ENCODE results near the gene PRKCH. TPM values are rescaled to one million over a fixed set of nuclear protein-coding genes. Genes with fewer than 3 reads are reported as not detected.
A peak's percentile ranks its signal among the peaks of the same experiment; 100 is the strongest.

Gene PRKCH
- total and polyA plus RNA-seq, 8 donors: 35.2 to 48.8 (median 43.1) TPM

DNA sequence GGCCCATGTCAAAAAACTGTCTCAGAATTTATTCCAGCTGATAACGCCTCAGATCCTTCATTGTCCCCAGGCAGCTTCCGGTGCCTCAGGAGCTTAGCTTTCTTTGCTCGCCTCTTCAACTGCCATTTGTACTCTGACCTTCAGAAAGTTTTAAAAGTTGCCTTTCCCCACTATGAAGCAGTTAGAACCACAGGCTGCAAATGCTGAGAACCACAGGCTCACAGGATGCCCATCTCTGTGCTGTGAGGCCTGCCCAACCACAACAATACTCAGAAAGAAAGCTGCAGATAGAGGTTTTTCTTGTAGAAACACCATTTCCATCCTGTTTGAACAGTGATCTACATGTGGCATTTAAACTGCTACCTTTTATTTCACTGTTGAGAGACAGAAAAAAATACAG is 131.1 kb downstream of the PRKCH start:
- no peak overlapping the region for H3K27ac ChIP-seq
- TF ChIP-seq, protein P1, sequence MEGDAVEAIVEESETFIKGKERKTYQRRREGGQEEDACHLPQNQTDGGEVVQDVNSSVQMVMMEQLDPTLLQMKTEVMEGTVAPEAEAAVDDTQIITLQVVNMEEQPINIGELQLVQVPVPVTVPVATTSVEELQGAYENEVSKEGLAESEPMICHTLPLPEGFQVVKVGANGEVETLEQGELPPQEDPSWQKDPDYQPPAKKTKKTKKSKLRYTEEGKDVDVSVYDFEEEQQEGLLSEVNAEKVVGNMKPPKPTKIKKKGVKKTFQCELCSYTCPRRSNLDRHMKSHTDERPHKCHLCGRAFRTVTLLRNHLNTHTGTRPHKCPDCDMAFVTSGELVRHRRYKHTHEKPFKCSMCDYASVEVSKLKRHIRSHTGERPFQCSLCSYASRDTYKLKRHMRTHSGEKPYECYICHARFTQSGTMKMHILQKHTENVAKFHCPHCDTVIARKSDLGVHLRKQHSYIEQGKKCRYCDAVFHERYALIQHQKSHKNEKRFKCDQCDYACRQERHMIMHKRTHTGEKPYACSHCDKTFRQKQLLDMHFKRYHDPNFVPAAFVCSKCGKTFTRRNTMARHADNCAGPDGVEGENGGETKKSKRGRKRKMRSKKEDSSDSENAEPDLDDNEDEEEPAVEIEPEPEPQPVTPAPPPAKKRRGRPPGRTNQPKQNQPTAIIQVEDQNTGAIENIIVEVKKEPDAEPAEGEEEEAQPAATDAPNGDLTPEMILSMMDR (IDR thresholded peaks at IDR 0.05): no peak
- no peaks in the 10 kb centered on the region for H3K27me3 ChIP-seq
- no peak for DNase-seq
- H3K4me1 ChIP-seq: peaks cover 0 to 14% of the 10 kb centered on the region in 2 donors
- no peak for ATAC-seq
- H3K36me3 ChIP-seq: peaks cover 0 to 5% of the 10 kb centered on the region in 2 donors
- intact Hi-C loops (cut with DNase I): loop anchor here in 1 of 2 donors (10.0 kb wide), 2 partner anchors 158 to 672 kb away; no protein-coding TSS in a partner anchor
- H3K9me3 ChIP-seq: no peaks in the 10 kb centered on the region
- no peak overlapping the region for H3K4me3 ChIP-seq

DNA sequence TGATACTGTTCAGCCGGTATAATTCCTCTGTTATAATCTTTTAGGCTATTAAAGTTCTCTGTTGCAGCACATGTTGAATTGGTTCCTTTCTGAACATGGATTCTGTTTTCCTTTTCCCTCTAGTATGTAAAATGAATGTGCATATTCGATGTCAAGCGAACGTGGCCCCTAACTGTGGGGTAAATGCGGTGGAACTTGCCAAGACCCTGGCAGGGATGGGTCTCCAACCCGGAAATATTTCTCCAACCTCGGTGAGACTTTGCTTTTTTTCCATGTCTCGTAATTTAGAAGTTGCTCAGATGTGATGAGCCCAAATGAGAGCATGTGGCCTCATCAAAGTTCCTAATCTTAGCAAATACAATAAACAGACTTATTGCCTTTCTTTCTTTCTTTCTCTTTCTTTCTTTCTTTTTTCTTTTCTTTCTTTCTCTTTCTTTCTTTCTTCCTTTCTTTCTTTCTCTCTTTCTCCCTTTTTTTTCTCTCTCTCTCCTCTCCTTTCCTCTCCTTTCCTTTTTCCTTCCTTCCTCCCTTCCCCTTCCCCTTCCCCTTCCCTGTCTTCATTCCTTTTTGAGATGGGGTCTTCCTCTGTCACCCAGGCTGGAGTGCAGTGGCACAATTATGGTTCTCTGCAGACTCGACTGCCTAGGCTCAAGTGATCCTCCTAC is 131.9 kb downstream of the PRKCH start:
- ATAC-seq (no peak), DNase-seq (no peak)
- Histone ChIP-seq H3K4me3 (no peak overlapping the region), H3K27me3 (no peaks in the 10 kb centered on the region), H3K9me3 (no peaks in the 10 kb centered on the region), H3K27ac (peak overlapping the region in 1 of 2 donors; percentile 0), H3K36me3 (peaks cover 0 to 13% of the 10 kb centered on the region in 2 donors), H3K4me1 (peaks cover 0 to 14% of the 10 kb centered on the region in 2 donors)
- TF ChIP-seq, protein P1 (IDR thresholded peaks at IDR 0.05): no peak
- intact Hi-C loops (cut with DNase I): loop anchor here in 1 of 2 donors (10.0 kb wide), 2 partner anchors 158 to 672 kb away; no protein-coding TSS in a partner anchor

DNA sequence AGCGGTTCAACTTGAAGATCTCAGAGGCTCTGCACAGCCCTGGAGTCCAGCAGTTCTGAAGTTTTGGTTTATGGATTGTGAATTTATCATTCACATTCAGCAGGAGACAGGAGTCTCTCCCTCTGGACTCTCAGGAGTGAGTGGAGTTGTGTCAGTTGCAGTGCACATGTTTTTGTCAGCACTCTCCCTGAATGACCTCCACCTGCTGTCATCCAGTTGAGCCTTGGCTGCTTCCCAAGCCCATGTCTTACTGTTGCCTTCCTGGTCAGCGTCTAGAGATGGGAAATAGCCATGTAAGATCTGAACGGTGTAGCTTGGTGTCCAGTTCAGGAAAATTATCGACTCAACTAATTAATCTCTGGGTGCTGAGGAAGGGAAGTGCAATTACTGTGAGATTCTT is 133.2 kb downstream of the PRKCH start:
- peaks cover 0 to 21% of the 10 kb centered on the region in 2 donors for H3K36me3 ChIP-seq
- no peak for DNase-seq
- intact Hi-C loops (cut with DNase I): loop anchor here in 1 of 2 donors (10.0 kb wide), 2 partner anchors 160 to 670 kb away; no protein-coding TSS in a partner anchor

DNA sequence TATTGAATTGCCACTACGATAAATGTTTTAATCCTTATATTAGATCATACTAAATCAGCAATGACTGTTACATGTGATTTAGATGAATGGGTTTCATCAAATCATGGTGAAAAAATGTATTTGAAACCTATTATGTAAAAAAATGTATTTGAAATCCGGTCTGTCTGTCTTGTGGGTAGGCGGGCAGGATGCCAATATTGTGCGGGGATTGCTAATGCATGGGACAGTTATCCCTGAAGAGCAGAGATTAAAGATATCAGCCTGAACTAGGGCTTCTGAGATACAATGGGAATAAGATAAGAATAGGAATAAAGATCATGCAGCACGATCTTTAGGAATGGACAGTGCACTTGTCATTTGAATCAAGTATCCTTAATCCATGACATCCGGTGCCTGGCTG is 134.0 kb downstream of the PRKCH start:
- Histone ChIP-seq H3K27ac (no peak overlapping the region), H3K9me3 (no peaks in the 10 kb centered on the region), H3K27me3 (no peaks in the 10 kb centered on the region), H3K4me3 (no peak overlapping the region), H3K4me1 (peaks cover 0 to 14% of the 10 kb centered on the region in 2 donors), H3K36me3 (peaks cover 0 to 21% of the 10 kb centered on the region in 2 donors)
- TF ChIP-seq, protein P1 (IDR thresholded peaks at IDR 0.05): no peak
- no peak for DNase-seq
- intact Hi-C loops (cut with DNase I): loop anchor here in 1 of 2 donors (5.0 to 10.0 kb wide), 3 partner anchors 161 to 669 kb away; no protein-coding TSS in a partner anchor
- ATAC-seq: no peak

More for the DNA sequence above, 133.2 kb downstream of the PRKCH start:
- Histone ChIP-seq H3K27me3 (no peaks in the 10 kb centered on the region), H3K4me3 (no peak overlapping the region), H3K27ac (no peak overlapping the region), H3K9me3 (no peaks in the 10 kb centered on the region), H3K4me1 (peaks cover 0 to 14% of the 10 kb centered on the region in 2 donors)
- no peak for ATAC-seq
- TF ChIP-seq, protein P1 (IDR thresholded peaks at IDR 0.05): no peak

DNA sequence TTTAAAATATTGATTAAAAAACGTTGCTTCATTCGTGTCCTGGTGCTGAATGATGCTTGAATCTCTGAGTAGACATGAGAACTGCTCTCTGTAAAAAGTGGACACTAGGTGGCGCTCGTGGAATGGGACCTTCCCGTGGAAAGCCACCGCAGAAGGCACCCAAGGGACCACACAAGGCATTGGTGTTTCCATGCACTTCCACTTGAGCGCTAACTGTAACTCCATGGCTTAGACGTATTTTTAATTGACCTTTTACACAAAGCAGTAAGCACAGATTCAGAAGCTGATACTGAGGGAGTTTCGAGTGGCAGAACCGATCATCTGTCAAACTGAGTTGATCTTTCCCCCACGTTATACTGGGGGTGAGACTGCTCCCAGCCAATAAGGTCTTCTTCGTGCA is 135.3 kb downstream of the PRKCH start:
- ATAC-seq (peak; percentile 90), DNase-seq (peak in 3 of 4 donors; percentile 77 to 80 (median 79))
- Histone ChIP-seq H3K4me3 (no peak overlapping the region), H3K36me3 (peaks cover 0 to 21% of the 10 kb centered on the region in 2 donors), H3K27me3 (no peaks in the 10 kb centered on the region), H3K9me3 (no peaks in the 10 kb centered on the region), H3K4me1 (peaks cover 0 to 19% of the 10 kb centered on the region in 2 donors), H3K27ac (no peak overlapping the region)
- intact Hi-C loops (cut with DNase I): loop anchor here in 1 of 2 donors (5.0 to 10.0 kb wide), 3 partner anchors 162 to 668 kb away; no protein-coding TSS in a partner anchor
- TF ChIP-seq, protein P1 (IDR thresholded peaks at IDR 0.05): peak; percentile 80 to 82
